B cell (primary cell): Measurements from ENCODE around the gene ZNF329.

Source experiments
- CTCF ChIP-seq: fragments of 200-600 bp; IDR thresholded peaks from one replicate; pipeline ENCODE4 v1.8.0; 2022; ENCODE audit warnings: antibody characterized with exemption, mild to moderate bottlenecking
- EZH2 ChIP-seq: IDR thresholded peaks from 2 replicates; pipeline ENCODE4 v1.6.1; 2012; ENCODE audit warnings: borderline replicate concordance, low read depth, mild to moderate bottlenecking, moderate library complexity, low read length; ENCODE audit not compliant: insufficient read depth, poor library complexity, severe bottlenecking

- TF ChIP-seq EZH2: no peak
- no peak for TF ChIP-seq CTCF
Observed at GRCh38 chr19:58166268-58166667, 15.7 kb upstream of the ZNF329 start.
